Glutamatergic neuron (in vitro differentiated cells): ENCODE data around the gene PLEKHN1. TPM values are rescaled to one million over a fixed set of nuclear protein-coding genes. Genes with fewer than 3 reads are reported as not detected.
A peak's percentile ranks its signal among the peaks of the same experiment; 100 is the strongest.

Experiments used
- DNase-seq: peaks from one replicate; pipeline ENCODE4 v3.0.0; 2022
- H3K27ac Mint-ChIP-seq: one replicate; pipeline ENCODE4 v1.8.0; 2020; ENCODE audit warnings: mild to moderate bottlenecking, mixed read lengths, inconsistent platforms; ENCODE audit not compliant: unreplicated experiment
- H3K27me3 Mint-ChIP-seq: one replicate; pipeline ENCODE4 v1.8.0; 2020; ENCODE audit warnings: mild to moderate bottlenecking, moderate library complexity, mixed read lengths, inconsistent platforms; ENCODE audit not compliant: unreplicated experiment
- H3K36me3 Mint-ChIP-seq: one replicate; pipeline ENCODE4 v1.8.0; 2020; ENCODE audit warnings: mild to moderate bottlenecking, mixed read lengths, inconsistent platforms; ENCODE audit not compliant: unreplicated experiment
- H3K4me1 Mint-ChIP-seq: one replicate; pipeline ENCODE4 v1.8.0; 2020; ENCODE audit warnings: mild to moderate bottlenecking, low read depth, mixed read lengths, inconsistent platforms; ENCODE audit not compliant: unreplicated experiment
- H3K4me3 Mint-ChIP-seq: one replicate; pipeline ENCODE4 v1.8.0; 2020; ENCODE audit warnings: mild to moderate bottlenecking, mixed read lengths, inconsistent platforms; ENCODE audit not compliant: unreplicated experiment
- H3K9me3 Mint-ChIP-seq: one replicate; pipeline ENCODE4 v1.8.0; 2020; ENCODE audit warnings: mild to moderate bottlenecking, moderate library complexity, mixed read lengths, inconsistent platforms; ENCODE audit not compliant: unreplicated experiment
- CTCF ChIP-seq: fragments of 200-600 bp; sonication (generic); IDR thresholded peaks from one replicate; pipeline ENCODE4 v1.5.0; 2021; ENCODE audit not compliant: partially characterized antibody, unreplicated experiment
- total RNA-seq: library from RNA; stranded (reverse); fragmentation: NEBNext Ultra II Directional; extraction: Animal tissue kit (Norgen Biotek cat#: 25700); gene quantifications from one replicate; pipeline ENCODE4 v1.2.1, GENCODE V29; 2021; ENCODE audit not compliant: unreplicated experiment

The PLEKHN1 gene
- total RNA-seq, 1 donor from 2014 or later, result 0.29 TPM

DNA sequence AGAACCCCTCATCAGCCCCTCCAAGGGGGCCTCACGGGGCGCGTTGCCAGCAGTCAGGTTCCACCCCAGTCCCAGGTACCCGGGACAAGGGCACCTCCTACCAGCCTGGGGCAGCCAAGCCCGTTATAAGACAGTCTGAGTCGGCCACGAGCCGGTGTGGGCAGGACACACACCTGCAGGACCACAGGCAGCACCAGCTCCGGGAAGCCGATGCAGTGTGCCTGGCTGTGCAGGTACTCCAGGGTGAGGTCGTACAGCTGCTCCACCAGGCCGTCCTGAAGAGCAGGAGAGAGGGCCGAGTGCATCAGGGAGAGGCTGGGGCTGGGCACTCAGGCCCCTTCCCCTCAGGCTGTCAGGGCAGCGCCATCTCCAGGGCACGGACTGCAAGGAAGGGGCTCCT is 18.3 kb upstream of the PLEKHN1 start:
- peaks cover 11% of the 10 kb centered on the region for H3K4me1 Mint-ChIP-seq
- DNase-seq, result no peak
- no peaks in the 10 kb centered on the region for H3K36me3 Mint-ChIP-seq
- peaks cover 11% of the 10 kb centered on the region for H3K9me3 Mint-ChIP-seq
- no peak overlapping the region for H3K27ac Mint-ChIP-seq
- peaks cover 12% of the 10 kb centered on the region for H3K27me3 Mint-ChIP-seq
- no peak overlapping the region for H3K4me3 Mint-ChIP-seq
- TF ChIP-seq CTCF, result no peak

GRCh38 chr1:950268-950667 is 16.0 kb upstream of the PLEKHN1 start:
- Mint-ChIP-seq H3K36me3 (no peaks in the 10 kb centered on the region), H3K4me1 (peaks cover 4% of the 10 kb centered on the region), H3K4me3 (peak overlapping the region; percentile 49), H3K27me3 (peaks cover 4% of the 10 kb centered on the region), H3K9me3 (peaks cover 6% of the 10 kb centered on the region), H3K27ac (no peak overlapping the region)
- DNase-seq, result no peak
- no peak for TF ChIP-seq CTCF

- Mint-ChIP-seq H3K4me3 (peak overlapping the region; percentile 49), H3K27ac (no peak overlapping the region), H3K9me3 (peaks cover 3% of the 10 kb centered on the region), H3K36me3 (no peaks in the 10 kb centered on the region), H3K4me1 (no peaks in the 10 kb centered on the region), H3K27me3 (peaks cover 4% of the 10 kb centered on the region)
- TF ChIP-seq CTCF, result no peak
- no peak for DNase-seq
Observed at GRCh38 chr1:950881-951280, 15.4 kb upstream of the PLEKHN1 start.

GRCh38 chr1:951364-951763 is 14.9 kb upstream of the PLEKHN1 start:
- H3K4me3 Mint-ChIP-seq, result no peak overlapping the region
- peaks cover 4% of the 10 kb centered on the region for H3K27me3 Mint-ChIP-seq
- H3K4me1 Mint-ChIP-seq, result no peaks in the 10 kb centered on the region
- H3K36me3 Mint-ChIP-seq, result no peaks in the 10 kb centered on the region
- H3K27ac Mint-ChIP-seq, result peak overlapping the region; percentile 4
- peaks cover 1% of the 10 kb centered on the region for H3K9me3 Mint-ChIP-seq
- DNase-seq, result no peak
- TF ChIP-seq CTCF, result peak; percentile 41

GRCh38 chr1:952201-952600 is 14.1 kb upstream of the PLEKHN1 start:
- no peaks in the 10 kb centered on the region for H3K36me3 Mint-ChIP-seq
- DNase-seq, result no peak

More at GRCh38 chr1:952201-952600, 14.1 kb upstream of the PLEKHN1 start:
- no peak for TF ChIP-seq CTCF
- Mint-ChIP-seq H3K27ac (no peak overlapping the region), H3K4me3 (no peak overlapping the region), H3K27me3 (peaks cover 2% of the 10 kb centered on the region), H3K9me3 (peaks cover 1% of the 10 kb centered on the region), H3K4me1 (no peaks in the 10 kb centered on the region)
